GM18909 (cell line): Measurements from ENCODE around the gene CTNND2.

ENCODE experiments used
- ATAC-seq: cut with Tn5 transposase; IDR thresholded peaks from one replicate; pipeline ENCODE4 v1.9.1; 2021; ENCODE audit warnings: mild to moderate bottlenecking; ENCODE audit not compliant: unreplicated experiment, poor library complexity

CTNND2 gene

GRCh38 chr5:11157132-11157531, 747.1 kb downstream of the CTNND2 start:
- no peak for ATAC-seq

DNA sequence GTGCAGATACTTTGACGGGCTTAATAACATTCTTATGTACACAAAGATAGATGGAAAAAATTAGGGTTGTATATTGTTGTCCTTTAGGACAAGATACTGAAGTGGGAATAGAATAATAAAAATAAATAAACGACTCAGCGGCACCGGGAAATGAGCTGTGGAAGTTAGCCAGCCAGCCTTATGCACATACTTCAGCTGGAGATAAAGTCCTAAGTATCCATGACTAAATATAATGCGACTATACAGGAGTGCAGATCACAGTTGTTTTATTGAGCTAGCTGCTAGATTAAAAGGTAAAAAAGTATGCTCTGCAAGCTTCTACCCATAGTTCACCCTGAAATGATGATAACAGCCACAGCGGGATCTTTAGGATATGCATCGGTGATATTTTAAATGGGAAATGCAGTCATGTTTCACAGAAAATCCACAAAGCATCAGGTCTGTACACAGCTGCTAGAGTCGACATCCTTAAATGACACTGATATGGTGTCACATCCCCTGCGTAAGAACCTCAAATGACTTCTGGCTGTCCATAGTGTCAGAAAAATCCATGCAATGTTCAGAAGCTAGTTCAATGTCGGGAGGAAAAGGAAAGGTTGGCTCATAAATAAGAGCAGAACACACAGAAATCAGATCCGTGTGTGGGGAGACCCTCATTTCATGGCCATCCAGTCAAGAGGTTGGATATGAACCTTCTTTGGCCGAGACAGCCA, 750.4 kb downstream of the CTNND2 start:
- no peak for ATAC-seq

DNA sequence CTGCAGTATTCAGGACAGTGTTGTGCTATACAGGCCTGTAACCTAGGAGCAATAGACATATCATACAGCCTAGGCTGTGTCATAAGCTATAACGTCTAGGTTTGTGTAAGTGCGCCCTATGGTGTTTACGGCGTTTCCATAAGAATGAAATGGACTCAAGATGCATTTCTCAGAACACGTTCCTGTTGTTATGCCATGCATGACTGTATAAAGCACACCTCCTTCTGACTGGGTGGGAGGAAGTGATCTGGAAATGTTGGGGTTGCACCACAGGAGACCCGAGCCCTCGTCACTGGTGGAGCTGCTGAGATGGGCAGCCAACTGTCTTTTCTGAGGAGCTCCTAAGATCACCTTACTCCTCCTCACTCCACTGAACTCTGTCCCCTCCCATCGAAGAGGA, 751.9 kb downstream of the CTNND2 start:
- no peak for ATAC-seq

GRCh38 chr5:11150976-11151375, 753.3 kb downstream of the CTNND2 start:
- ATAC-seq = no peak

DNA sequence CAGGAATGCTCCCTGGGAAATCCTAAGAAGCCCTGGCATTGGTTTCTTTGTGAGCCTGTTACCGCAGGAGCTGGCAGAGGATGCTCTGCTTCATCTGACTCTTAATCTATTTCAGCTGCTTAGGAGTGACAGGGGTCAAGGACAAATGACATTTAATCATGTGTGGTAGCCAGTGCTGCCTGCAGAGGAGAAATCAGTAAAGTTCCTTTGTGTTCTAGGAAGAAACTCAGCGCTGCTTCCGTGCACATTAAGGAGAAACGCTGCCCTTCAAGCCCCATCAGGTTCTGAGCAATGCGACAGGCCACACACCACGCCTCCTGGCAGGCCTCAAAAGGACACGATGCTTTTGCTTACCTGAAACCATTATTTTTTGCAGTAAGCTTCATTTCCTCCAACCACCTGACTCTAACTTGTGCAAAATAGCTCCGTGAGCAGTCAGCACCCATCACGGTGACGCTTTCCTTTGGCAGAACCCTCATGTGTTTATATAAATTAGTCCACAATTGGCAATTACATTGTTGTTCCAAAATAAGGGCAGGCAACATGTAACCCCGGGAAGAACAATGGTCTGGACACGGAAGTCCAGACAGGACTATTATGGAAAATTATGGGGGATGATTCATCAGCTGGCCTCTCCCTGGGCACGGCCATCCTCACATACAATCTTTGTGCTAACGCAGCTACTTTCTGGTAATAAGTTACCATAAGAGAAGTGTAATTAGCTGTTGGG, 755.3 kb downstream of the CTNND2 start:
- no peak for ATAC-seq

DNA sequence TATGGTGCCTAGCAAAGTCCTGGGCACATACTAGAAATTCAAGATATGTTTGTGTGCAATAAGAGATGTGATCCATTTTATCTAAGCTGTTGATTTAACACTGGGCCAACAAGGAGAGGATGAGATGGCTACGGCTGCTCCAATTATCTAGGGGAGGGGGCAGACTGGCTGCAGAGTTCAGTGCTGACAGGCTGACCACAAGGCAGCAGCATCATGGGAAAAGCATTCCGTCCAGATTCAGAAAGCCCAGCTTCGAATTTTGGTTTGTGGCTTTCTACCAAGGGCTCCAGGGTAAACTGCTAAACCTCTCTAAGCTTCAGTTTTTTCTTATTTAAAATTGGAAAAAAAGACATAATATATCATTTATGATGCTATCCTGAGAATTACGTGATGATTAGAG, 758.1 kb downstream of the CTNND2 start:
- no peak for ATAC-seq

- no peak for ATAC-seq
Observed at GRCh38 chr5:11143456-11144267, 760.6 kb downstream of the CTNND2 start.

GRCh38 chr5:11139217-11139865, 764.9 kb downstream of the CTNND2 start:
- no peak for ATAC-seq

DNA sequence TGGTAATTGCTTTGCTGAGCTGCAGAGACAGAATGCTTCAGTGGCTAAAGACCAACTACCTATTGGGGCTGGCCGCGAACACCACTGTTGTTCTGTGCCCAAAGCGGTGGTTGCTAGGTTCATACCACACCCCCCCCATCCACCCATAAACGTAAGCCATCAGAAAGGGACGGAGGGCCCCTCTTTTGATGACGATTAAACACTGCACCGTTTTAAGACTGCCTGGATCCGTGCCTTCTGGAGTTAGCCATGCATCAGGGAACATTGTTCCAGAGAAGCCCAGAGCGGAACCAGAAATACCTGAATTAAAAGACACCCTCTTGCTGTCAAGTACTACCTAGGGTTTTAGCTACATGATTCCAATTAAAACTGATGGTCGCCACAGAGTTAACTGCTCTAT, 774.1 kb downstream of the CTNND2 start:
- no peak for ATAC-seq

GRCh38 chr5:11128021-11128420, 776.2 kb downstream of the CTNND2 start:
- no peak for ATAC-seq

GRCh38 chr5:11126844-11127243, 777.4 kb downstream of the CTNND2 start:
- no peak for ATAC-seq

DNA sequence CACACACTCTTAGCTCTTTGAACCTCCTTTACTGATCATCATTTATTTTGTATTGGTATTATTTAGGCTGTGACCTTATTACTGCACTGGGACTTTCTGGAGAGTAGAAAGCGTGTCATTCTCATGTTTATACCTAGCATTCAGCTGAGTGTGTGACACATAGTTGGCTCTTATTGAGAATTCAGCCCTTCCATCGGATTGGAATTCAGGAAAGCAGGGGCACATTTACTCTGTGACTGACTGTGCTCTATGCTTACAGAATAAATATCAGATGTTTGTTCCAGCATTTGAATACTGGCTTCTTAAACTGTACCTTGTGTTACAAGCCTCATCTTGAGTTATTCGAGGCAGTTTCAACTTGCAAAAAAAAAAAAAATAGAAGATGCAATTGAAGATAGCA, 782.4 kb downstream of the CTNND2 start:
- ATAC-seq = no peak

DNA sequence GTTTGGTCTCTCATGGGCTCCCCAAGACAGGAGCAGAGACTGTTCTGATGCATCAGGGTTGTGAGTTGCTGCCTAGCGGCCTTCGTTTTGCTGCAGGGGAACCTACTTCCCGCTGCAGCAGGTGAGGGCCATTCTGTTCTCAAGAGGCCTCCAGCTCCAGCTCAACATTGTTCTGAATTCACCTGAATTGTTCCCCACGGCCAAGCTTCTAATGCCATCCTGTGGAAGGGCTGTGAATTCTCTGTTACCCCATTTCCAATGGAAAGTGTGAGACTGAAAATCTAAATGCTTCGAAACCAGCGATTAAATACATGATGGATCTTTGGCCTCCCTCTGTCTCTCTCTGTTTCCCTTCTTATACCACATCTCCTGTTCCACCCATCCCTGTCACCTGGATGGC, 794.1 kb downstream of the CTNND2 start:
- ATAC-seq = no peak

DNA sequence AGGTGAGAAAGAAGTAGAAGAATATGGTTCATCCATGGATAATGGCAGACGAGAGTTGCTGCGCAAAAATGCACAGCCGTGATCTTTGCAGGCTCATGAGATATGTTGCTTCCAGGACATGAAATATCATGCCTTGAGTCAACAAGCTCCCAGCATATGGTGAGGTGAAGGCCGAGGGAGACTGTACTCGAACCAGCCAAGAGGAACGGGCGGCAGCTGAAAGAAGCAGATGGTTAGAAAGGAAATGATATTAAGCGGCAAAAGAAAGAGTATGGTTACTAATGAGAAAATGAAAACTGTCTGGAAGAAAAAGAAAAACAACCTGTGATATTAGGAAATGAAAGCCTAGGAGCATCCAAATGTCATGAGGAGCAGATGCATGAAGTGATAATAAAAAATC, 798.5 kb downstream of the CTNND2 start:
- no peak for ATAC-seq

DNA sequence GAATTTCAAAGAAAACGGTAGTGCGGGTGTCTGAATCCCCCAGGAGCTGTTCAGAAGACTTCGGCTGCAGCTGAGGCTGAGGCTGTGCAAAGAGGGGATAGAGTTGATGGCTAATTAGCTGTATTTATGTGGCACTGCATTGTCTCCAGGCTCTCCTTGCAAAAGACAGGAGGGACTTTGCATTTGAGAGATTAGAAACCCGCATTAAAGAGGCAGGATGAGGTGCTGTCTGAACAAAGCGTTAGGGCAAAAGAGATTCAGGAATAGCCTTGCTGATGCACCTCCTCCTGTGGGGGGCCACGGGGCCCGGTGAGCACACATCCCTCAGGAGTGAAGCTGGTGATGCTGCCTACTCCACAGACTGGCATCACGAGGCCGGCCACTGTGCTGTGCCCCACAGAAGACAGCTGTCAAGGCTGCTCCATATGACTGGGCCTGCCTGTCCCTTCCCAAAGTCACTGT, 799.6 kb downstream of the CTNND2 start:
- ATAC-seq = no peak

GRCh38 chr5:11104210-11104609, 800.0 kb downstream of the CTNND2 start:
- ATAC-seq = no peak

GRCh38 chr5:11084111-11084510, 820.1 kb downstream of the CTNND2 start:
- ATAC-seq = no peak

DNA sequence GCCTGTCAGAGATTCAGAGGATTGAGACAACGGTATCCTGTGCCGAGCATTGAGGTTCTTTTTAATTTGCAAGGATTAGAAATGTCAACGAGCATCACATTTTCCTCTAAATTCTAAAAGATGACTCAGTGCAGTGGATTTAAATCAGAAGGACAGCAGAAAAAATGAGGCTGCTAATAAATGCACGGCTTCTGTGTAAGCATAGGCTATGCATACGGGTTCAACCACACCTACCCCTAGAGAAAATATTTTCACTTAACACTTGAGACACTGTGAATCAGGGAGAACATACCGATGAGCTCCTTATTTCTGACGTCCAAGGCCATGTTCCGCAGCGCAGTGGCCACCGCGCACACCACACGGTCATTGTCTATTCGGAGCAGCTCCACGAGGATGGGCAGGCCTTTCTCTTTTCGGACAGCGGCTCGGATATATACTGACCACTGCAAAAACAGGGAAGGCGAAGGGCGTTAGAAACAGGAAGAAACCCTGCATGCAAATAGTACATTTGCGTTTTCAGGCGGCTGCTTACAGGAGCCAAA, 821.8 kb downstream of the CTNND2 start:
- ATAC-seq = no peak

DNA sequence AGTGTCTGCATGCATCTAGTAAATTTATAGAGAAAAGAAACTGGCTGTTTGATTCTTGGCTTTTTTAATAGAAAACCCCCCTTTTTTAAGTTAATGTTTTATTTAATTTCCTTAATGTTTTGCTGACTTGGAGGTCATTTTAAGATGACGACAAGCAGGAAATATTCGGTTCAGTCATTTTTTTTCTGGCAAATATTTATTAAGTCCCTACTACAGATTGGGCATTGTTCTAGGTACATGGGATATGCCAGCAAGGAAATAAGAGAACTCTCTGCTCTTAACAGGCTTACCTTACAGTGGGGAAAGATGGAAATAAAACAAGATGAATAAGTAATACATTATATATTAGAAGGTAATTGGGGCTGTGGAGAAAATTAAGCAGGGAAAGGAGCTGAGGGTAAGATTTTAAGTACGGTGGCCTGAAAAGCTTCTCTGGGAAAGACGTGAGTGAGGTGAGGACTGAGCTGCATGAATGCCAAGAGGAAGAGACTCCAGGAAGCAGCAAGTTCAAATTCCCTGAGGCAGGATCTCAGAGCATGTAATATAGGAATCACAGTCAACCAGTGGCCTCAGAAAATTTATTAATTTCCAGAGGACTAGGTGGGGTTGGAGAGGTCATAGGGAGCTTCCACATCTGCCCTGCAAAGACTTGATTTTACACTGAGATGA, 827.2 kb downstream of the CTNND2 start:
- no peak for ATAC-seq
